ENCODE data around the gene BCS1L. TPM values are rescaled to one million over a fixed set of nuclear protein-coding genes. Genes with fewer than 3 reads are reported as not detected.
A peak's percentile ranks its signal among the peaks of the same experiment; 100 is the strongest.

The BCS1L gene
- total and polyA plus RNA-seq, 9 of the 15 experiments (the other 6 are each of a cell fraction or from before 2014, with no cell fraction given), result 37.6 to 103 (median 56.7) TPM

DNA sequence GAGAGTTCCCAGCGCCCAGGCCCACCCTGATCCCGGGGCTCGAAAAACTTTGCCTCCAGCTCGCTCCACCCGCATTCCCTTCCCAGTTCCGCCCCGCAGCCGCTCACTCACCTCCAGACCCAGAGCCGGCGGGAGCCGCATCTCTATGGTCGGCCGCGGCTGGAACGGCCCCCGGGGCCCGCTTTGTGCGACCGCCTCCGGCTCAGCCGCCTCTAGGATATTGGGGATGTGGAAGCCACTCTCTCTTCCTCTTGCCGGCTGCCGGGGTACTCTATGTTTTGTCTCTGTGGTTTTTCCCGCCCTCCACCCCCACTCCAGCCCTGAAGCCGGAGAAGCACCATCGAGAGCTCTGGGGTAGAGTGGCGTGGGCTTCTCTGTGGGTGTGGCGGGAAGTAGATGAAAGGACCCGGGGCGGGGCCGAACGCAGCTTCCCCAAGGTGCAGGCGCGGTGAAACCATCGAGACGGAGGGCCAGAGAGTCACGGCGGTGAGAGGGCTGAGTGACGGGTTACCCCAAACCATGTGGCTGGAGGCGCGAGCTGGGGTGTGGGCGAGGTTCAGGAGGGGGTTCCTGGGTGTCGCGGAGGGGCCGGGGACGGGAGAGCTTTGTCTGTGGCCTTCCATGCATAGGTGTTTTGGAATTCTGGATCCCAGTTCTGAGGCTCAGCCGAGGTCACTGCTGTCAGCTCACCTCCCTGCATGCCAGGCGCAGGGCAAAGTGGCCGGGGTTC lies at the start of gene BCS1L, which contains the start of gene ZNF142 (continued):
- TF ChIP-seq, protein P1, sequence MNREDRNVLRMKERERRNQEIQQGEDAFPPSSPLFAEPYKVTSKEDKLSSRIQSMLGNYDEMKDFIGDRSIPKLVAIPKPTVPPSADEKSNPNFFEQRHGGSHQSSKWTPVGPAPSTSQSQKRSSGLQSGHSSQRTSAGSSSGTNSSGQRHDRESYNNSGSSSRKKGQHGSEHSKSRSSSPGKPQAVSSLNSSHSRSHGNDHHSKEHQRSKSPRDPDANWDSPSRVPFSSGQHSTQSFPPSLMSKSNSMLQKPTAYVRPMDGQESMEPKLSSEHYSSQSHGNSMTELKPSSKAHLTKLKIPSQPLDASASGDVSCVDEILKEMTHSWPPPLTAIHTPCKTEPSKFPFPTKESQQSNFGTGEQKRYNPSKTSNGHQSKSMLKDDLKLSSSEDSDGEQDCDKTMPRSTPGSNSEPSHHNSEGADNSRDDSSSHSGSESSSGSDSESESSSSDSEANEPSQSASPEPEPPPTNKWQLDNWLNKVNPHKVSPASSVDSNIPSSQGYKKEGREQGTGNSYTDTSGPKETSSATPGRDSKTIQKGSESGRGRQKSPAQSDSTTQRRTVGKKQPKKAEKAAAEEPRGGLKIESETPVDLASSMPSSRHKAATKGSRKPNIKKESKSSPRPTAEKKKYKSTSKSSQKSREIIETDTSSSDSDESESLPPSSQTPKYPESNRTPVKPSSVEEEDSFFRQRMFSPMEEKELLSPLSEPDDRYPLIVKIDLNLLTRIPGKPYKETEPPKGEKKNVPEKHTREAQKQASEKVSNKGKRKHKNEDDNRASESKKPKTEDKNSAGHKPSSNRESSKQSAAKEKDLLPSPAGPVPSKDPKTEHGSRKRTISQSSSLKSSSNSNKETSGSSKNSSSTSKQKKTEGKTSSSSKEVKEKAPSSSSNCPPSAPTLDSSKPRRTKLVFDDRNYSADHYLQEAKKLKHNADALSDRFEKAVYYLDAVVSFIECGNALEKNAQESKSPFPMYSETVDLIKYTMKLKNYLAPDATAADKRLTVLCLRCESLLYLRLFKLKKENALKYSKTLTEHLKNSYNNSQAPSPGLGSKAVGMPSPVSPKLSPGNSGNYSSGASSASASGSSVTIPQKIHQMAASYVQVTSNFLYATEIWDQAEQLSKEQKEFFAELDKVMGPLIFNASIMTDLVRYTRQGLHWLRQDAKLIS (CRISPR knock-in tag; IDR thresholded peaks at IDR 0.05), result no peak
- TF ChIP-seq TARDBP (IDR thresholded peaks at IDR 0.05), result no peak
- TF ChIP-seq MAFF (IDR thresholded peaks at IDR 0.05; ENCODE audit: low read length), result no peak
- TF ChIP-seq POLR2H (tag; IDR thresholded peaks at IDR 0.05; ENCODE audit: low read depth), result peak; percentile 30; the same call in 1 of the 2 replicates
- TF ChIP-seq FOXJ2 (tag; IDR thresholded peaks at IDR 0.05), result 0 out of 2 replicates have a peak, but pooled peaks have one; percentile 15
- TF ChIP-seq FOSL1 (tag; conservative IDR thresholded peaks at IDR 0.05), result no peak
- TF ChIP-seq CUX1 (CRISPR knock-in tag; IDR thresholded peaks at IDR 0.05), result no peak
- TF ChIP-seq NR2C2 (CRISPR knock-in tag; IDR thresholded peaks at IDR 0.05), result no peak
- peak; percentile 78; the same call in 1 of the 2 replicates for TF ChIP-seq NR2C2 (tag; IDR thresholded peaks at IDR 0.05)
- TF ChIP-seq NKRF (IDR thresholded peaks at IDR 0.05; ENCODE audit: borderline replicate concordance), result peak; percentile 79; the same call in 1 of the 2 replicates
- peak; percentile 57 for TF ChIP-seq L3MBTL2 (IDR thresholded peaks at IDR 0.05)
- TF ChIP-seq MED1 (CRISPR knock-in tag; IDR thresholded peaks at IDR 0.05; ENCODE audit: borderline replicate concordance), result no peak
- no peak for TF ChIP-seq MEF2A (IDR thresholded peaks at IDR 0.05; ENCODE audit: control insufficient read depth, low read depth, low read length)
- no peak for TF ChIP-seq ZNF695 (CRISPR knock-in tag; IDR thresholded peaks at IDR 0.05)
- no peak for TF ChIP-seq PHB (CRISPR knock-in tag; IDR thresholded peaks at IDR 0.05)
- no peak for TF ChIP-seq HES1 (IDR thresholded peaks at IDR 0.05; ENCODE audit: low read depth)
- TF ChIP-seq SMAD4 (CRISPR knock-in tag; conservative IDR thresholded peaks at IDR 0.05), result no peak

Measured in K562 (cell line).